HG02759 (cell line): ENCODE data around the gene KLRD1.
"Not testable (repeated sequence)": the region's sequence is repeated elsewhere in the genome, so short reads cannot be mapped to it uniquely, and the experiment has no call there.

Experiments used
- ATAC-seq: cut with Tn5 transposase; IDR thresholded peaks from one replicate; pipeline ENCODE4 v1.9.1; 2021; ENCODE audit warnings: mild to moderate bottlenecking, moderate library complexity; ENCODE audit not compliant: unreplicated experiment

KLRD1 gene

GRCh38 chr12:10307630-10308029 lies at the start of gene KLRD1:
TSS of gene KLRD1 (plus strand) at chr12:10307870. CDS start at chr12:10308078, 208 bp downstream.
- no peak for ATAC-seq

GRCh38 chr12:10260927-10261326 lies 46.7 kb upstream of the KLRD1 start:
- no peak for ATAC-seq

DNA sequence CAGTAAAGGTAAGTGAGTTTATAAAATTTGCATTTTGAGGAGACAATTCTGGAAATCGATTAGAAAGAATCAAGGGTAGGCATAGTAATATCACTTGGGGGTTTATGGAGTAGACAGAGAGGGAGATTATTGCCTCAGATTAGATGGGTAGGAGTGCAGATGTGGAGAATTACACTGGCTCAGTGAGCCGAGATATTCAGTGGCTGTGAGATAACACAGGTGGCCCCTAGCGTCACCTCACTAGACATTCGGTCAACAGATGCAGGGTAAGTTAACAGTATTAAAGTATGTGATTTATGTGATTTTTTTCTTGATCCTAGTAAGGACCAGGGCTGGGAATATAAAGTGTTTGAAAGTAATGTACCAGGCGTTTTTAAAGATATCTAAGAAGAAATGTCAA lies 39.6 kb upstream of the KLRD1 start:
- no peak for ATAC-seq

- no peak for ATAC-seq
These were observed 35.2 kb upstream of the KLRD1 start for GRCh38 chr12:10272467-10272866.

DNA sequence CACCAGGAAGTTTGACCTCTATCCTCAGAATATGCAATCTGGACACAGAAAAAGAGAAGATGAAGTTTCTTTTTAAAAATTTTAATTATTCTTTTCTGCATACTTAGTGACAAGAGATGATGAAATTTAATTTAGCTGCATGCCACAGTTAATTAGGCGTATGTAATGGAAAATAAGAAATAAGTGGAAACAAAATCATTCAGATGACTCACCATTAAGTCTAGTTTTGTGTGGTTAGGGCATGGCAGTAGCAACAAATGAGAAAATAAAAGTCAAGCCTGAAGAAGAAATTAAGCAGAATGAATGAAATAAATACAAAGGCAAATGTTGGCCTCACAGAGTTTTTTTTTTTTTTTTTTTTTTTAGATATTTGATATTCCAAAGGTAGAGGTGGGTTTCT lies 30.9 kb upstream of the KLRD1 start:
- no peak for ATAC-seq

DNA sequence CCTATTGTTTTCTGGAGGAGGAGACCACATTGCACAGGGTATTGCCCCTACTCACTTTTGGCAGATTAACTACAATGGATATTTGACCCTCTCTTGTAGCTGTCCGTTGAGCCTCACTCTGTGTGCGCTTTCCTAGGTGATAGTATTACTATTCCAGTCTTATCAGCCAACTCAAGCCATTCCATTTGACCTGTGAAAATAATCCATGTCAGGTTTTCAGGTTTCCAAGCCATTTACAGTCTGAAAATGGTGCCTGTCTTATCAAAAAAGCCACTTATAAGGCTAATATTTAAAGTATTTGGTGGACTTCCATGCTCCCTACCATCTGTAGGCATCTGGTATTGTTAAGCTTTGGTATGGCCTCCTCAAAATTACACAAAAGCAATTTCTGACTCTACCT lies 29.6 kb upstream of the KLRD1 start:
- no peak for ATAC-seq

- ATAC-seq, result no peak
These were observed 27.7 kb upstream of the KLRD1 start for GRCh38 chr12:10279937-10280336.

- no peak for ATAC-seq
These were observed 24.6 kb upstream of the KLRD1 start for GRCh38 chr12:10283027-10283426.

- ATAC-seq, result no peak
These were observed 21.8 kb upstream of the KLRD1 start for GRCh38 chr12:10285919-10286318.

DNA sequence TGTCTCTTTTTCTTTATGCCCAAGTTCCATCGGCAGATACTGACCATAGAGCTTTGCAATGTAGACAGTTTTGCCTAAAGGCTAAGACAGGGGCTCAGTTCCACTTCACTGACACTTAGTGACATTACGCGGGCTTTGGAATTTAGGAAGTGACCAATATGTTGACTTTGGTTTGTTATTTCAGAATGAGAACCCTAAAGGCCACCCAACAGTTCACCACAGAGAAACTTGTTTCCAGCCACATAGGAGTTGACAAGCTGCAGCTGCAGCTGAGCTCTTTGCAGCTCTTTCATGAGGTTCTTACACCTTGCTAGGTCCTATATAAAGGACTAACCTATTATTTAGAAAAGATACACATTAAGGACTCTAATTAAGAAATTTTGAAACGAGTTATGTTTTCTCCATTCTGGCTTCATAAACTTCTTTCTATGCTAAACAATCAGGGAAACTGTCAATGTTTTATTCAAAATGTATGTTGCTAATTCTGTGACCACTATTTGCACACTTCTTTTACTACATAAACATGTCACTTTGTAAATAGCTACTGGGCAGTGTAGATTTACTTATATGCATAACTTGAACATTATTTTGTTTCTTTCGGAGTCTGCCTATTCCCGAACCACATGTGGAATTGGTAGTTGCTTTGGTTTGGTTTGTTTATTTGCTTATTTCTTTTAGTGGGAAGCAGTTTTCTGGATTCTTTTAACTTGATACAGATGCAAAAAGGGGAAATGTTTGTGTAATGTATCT lies 18.5 kb upstream of the KLRD1 start:
- no peak for ATAC-seq

DNA sequence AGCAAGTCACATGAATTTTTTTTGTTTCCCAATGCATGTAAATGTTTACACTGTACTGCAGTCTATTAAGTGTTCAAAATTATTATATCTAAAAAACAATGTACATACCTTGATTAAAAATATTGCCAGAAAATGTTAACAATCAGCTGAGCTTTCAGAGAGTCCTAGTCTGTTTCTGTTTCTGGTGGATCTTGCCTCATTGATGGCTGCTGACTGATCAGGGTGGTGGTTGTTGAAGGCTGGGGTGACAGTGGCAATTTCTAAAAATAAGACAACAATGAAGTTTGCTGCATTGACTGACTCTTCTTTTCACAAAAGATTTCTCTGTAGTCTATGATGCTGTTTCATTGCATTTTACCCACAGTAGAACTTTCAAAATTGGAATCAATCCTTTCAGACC lies 16.6 kb upstream of the KLRD1 start:
- ATAC-seq, result no peak

- peak; percentile 60 for ATAC-seq
These were observed 14.5 kb upstream of the KLRD1 start for GRCh38 chr12:10293151-10293550.

- ATAC-seq, result no peak
These were observed 14.0 kb upstream of the KLRD1 start for GRCh38 chr12:10293570-10294227.

DNA sequence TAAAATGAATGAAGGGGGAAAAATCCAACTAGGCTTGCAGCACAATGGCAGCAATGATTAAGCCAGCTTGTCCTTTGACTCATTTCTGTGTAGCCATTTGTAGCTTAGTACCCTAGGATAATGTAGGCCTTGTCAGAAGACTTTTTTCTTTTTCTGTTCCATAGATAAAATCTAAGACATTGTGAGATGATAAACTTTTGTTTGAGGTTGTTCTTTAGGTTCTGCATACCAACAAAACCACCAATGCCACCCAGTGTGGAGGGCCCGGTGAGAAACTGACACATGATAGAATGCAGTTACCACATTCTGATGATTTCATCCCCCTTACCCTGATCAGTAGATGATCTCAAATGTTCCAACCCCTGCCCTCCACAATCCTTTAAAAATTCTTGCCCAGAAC lies 6.6 kb upstream of the KLRD1 start:
- no peak for ATAC-seq

GRCh38 chr12:10304161-10304574 lies 3.5 kb upstream of the KLRD1 start:
- ATAC-seq, result no peak

DNA sequence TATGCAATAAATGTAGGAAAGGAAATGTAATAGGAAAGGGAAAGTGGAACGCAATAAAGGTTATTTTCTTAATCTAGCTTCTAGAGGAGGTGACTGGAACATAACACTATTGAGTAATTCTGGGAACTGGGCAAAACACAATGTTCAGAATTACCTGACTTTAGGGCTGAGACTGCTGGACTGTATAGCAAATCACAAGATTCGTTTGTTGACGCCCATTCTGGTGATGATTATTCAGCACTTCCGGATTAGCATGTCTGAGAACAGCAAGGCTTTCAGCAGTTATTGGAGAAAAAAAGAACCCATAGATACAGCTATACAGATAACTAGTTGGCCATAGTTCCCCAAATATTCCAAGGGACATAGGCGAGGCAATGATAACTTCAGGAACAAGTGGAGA lies 2.3 kb upstream of the KLRD1 start:
- no peak for ATAC-seq

GRCh38 chr12:10310926-10311720 lies 3.5 kb downstream of the KLRD1 start:
- no peak for ATAC-seq

DNA sequence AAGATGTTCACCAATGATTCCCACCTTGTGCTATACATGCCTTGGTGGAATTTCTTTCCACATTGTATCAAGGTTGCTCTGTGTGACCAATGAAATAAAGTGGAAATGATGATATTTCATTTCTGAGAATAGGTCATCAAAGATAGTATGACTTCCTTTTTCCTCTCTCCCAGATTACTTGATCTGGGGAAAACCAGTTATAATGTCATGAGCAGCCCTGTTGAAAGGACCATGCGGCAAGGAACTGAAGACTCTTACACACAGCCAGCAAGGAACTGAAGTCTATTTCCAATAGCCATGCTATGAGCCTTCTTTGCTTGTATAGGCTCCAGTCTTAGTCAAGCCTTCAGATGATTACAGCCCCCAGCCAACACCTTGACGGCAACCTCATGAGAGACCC lies 11.7 kb downstream of the KLRD1 start:
- ATAC-seq, result no peak

- ATAC-seq, result no peak
These were observed 13.0 kb downstream of the KLRD1 start for GRCh38 chr12:10320643-10321042.

DNA sequence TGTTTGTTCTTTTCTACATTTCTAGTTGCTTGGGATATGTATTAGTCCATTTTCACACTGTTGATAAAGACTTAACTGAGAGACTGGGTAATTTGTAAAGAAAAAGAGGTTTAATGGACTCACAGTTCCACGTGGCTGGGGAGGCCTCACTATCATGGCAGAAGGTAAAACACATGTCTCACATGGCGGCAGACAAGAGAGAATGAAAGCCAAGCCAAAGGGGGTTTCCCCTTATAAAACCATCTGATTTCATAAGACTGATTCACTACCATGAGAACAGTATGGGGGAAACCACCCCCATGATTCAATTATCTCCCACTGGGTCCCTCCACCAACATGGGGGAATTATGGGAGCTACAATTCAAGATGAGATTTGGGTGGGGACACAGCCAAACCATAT lies 21.0 kb downstream of the KLRD1 start:
- not testable (repeated sequence) for ATAC-seq

GRCh38 chr12:10331642-10332239 lies 24.1 kb downstream of the KLRD1 start:
- ATAC-seq, result no peak
